ENCODE measurements around the gene LRRC45.

Gene LRRC45

DNA sequence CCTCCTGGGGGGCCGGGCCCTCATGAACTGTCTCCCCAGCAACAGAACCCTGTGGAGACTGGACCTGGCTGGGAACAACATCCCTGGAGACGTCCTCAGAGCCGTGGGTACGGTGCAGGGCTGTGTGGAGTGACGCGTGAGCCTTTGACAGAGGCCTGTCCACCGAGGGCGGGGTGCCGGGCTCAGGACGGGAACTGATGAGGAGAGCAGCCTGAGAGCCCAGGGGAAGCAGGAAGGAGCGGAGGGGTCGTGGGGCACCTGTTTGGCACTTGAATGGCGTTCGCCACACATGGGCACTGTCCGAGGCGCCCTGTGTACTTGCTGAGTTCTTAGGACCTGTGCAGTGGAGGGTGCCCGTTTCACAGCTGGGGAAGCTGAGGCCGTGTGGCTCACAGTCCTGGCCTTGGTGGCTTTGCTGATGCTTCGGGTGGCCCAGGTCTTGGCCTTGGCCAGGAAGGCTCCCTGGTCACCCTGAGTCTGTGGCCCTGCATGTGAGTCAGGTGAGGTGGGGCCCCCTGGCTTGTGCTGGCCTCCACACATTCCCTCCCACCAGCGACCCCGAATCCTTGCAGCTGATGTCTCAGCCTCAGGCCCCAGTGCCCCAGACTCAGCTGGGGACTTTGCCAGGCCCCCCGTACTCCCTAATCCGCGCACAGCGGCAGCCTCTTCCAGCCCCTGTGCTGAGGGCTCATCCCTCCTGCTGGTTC, 2.4 kb downstream of the LRRC45 start:
- no peaks in the 10 kb centered on the region for H3K27me3 ChIP-seq (ENCODE audit: control insufficient read depth, insufficient read depth, low read length)
- H3K4me2 ChIP-seq (ENCODE audit: low read length), result no peak overlapping the region
- H3K36me3 ChIP-seq (ENCODE audit: insufficient read depth, low read length), result no peaks in the 10 kb centered on the region
- no peak overlapping the region for H3K4me3 ChIP-seq (ENCODE audit: low read length)
- peaks cover 28% of the 10 kb centered on the region for H3K4me1 ChIP-seq (ENCODE audit: control insufficient read depth, insufficient read depth, low read length)
- no peaks in the 10 kb centered on the region for H3K9me3 ChIP-seq (replicated peaks; ENCODE audit: low read length)
- H3K9ac ChIP-seq (ENCODE audit: low read depth, low read length), result no peak overlapping the region

DNA sequence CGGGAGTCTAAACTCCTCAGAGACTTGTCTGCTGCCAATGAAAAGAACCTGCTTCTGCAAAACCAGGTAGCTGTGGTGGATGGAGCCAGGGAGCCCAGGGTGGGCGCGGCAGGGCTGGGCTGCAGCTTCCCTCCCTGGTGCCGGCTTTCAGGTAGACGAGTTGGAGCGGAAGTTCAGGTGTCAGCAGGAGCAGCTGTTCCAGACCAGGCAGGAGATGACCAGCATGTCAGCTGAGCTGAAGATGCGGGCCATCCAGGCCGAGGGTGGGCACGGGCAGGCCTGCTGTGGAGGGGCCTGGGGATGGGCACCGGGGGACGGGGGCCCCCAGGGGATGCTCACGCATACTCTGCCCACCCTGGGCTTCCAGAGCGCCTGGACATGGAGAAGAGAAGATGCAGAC, 5.1 kb downstream of the LRRC45 start:
- H3K27me3 ChIP-seq (ENCODE audit: control insufficient read depth, insufficient read depth, low read length), result no peaks in the 10 kb centered on the region
- no peaks in the 10 kb centered on the region for H3K9me3 ChIP-seq (replicated peaks; ENCODE audit: low read length)
- H3K4me1 ChIP-seq (ENCODE audit: control insufficient read depth, insufficient read depth, low read length), result peaks cover 23% of the 10 kb centered on the region
- H3K4me3 ChIP-seq (ENCODE audit: low read length), result no peak overlapping the region
- H3K4me2 ChIP-seq (ENCODE audit: low read length), result no peak overlapping the region
- H3K9ac ChIP-seq (ENCODE audit: low read depth, low read length), result no peak overlapping the region
- H3K36me3 ChIP-seq (ENCODE audit: insufficient read depth, low read length), result no peaks in the 10 kb centered on the region

DNA sequence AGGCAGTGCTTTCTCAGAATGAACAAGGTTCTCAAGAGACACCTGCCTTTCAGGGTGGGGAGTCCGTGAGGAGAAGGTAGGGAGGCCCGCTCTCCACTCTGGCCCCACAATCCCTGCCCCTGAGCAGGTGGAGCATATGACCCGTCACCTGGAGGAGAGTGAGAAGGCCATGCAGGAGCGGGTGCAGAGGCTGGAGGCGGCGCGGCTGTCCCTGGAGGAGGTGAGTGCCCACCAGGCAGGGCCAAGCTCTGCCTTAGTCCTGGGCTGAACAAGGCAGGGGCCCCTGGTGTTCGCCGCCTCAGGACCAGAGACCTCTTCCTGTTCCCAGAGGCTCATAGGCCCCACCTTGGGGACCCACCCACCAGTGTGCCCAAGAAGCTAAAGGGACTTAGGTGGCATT, 5.9 kb downstream of the LRRC45 start:
- no peaks in the 10 kb centered on the region for H3K9me3 ChIP-seq (replicated peaks; ENCODE audit: low read length)
- H3K4me2 ChIP-seq (ENCODE audit: low read length), result no peak overlapping the region
- H3K36me3 ChIP-seq (ENCODE audit: insufficient read depth, low read length), result no peaks in the 10 kb centered on the region
- no peak overlapping the region for H3K4me3 ChIP-seq (ENCODE audit: low read length)
- H3K4me1 ChIP-seq (ENCODE audit: control insufficient read depth, insufficient read depth, low read length), result peaks cover 18% of the 10 kb centered on the region
- no peaks in the 10 kb centered on the region for H3K27me3 ChIP-seq (ENCODE audit: control insufficient read depth, insufficient read depth, low read length)
- no peak overlapping the region for H3K9ac ChIP-seq (ENCODE audit: low read depth, low read length)

DNA sequence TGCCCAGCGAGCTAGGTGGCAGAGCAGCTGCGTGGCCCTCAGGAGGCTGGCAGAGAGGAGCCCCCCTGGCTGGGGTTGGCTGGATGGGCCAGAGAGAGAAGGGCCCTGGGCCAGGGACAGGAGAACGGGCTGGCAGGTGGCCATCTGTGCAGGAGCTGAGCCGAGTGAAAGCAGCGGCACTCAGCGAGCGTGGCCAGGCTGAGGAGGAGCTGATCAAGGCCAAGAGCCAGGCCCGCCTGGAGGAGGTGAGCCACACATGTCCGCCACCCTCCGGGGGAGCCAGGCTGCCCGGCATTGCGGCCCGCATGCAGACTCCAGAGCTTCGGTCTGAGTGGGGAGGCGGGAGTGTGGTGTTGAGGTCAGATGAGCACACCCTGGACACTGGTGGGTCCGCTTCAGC, 6.3 kb downstream of the LRRC45 start:
- Histone ChIP-seq H3K36me3 (ENCODE audit: insufficient read depth, low read length) (no peaks in the 10 kb centered on the region), H3K27me3 (ENCODE audit: control insufficient read depth, insufficient read depth, low read length) (no peaks in the 10 kb centered on the region), H3K9ac (ENCODE audit: low read depth, low read length) (no peak overlapping the region), H3K4me2 (ENCODE audit: low read length) (no peak overlapping the region), H3K9me3 (replicated peaks; ENCODE audit: low read length) (no peaks in the 10 kb centered on the region), H3K4me1 (ENCODE audit: control insufficient read depth, insufficient read depth, low read length) (peaks cover 14% of the 10 kb centered on the region), H3K4me3 (ENCODE audit: low read length) (no peak overlapping the region)

DNA sequence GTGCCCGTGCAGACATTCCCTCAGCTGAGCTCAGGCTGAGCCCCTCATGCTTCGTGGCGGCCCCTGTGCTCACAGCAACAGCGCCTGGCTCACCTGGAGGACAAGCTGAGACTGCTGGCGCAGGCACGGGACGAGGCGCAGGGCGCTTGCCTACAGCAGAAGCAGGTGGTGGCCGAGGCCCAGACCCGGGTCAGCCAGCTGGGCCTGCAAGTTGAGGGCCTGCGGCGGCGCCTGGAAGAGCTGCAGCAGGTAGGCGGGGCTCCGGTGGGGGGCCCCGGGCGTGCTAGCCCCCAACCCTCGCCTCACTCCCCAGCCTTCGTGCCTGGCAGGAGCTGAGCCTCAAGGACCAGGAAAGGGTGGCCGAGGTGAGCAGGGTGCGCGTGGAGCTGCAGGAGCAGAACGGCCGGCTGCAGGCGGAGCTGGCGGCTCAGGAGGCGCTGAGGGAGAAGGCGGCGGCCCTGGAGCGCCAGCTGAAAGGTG, 6.9 kb downstream of the LRRC45 start:
- peak overlapping the region; percentile 87 for H3K4me2 ChIP-seq (ENCODE audit: low read length)
- H3K9me3 ChIP-seq (replicated peaks; ENCODE audit: low read length), result no peaks in the 10 kb centered on the region
- H3K9ac ChIP-seq (ENCODE audit: low read depth, low read length), result no peak overlapping the region
- no peak overlapping the region for H3K4me3 ChIP-seq (ENCODE audit: low read length)
- H3K36me3 ChIP-seq (ENCODE audit: insufficient read depth, low read length), result no peaks in the 10 kb centered on the region
- H3K27me3 ChIP-seq (ENCODE audit: control insufficient read depth, insufficient read depth, low read length), result no peaks in the 10 kb centered on the region
- H3K4me1 ChIP-seq (ENCODE audit: control insufficient read depth, insufficient read depth, low read length), result peaks cover 14% of the 10 kb centered on the region

DNA sequence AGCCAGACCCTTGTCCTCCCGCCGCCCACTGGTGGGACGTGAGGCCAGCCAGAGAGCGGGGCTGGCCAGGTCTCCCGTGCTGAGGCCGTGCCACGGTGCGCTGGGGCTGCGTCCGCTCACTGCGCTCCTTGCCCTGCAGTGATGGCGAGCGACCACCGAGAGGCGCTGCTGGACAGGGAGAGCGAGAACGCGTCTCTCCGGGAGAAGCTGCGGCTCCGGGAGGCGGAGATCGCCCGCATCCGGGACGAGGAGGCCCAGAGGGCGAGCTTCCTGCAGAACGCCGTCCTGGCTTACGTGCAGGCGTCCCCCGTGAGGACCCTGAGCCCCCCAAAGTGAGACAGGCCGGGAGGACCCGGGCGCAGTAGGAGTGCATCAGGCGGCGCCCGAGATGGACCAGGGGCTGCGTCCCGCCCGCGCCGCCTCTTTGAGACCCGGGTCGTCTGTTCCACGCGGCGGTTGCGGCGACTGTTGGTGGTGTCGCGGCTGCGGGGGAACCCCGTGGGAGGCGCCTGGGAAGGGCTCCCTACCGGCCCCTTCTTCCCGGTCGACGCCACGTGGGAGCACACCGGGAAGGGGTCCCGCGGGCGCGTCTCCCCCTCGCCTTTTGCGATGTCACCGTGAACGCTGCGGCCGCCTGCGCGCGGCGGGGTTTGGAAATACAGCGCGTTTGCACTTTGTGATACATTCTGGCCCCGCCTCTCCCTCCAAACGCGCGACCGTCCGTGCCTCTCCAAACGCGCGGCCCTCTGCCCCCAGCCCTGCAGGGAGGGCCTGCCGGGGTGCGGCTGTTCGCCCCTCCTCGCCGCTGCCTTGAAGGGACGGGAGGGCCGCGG, 7.6 kb downstream of the LRRC45 start:
- peaks cover 14% of the 10 kb centered on the region for H3K4me1 ChIP-seq (ENCODE audit: control insufficient read depth, insufficient read depth, low read length)
- no peaks in the 10 kb centered on the region for H3K9me3 ChIP-seq (replicated peaks; ENCODE audit: low read length)
- H3K27me3 ChIP-seq (ENCODE audit: control insufficient read depth, insufficient read depth, low read length), result no peaks in the 10 kb centered on the region
- peak overlapping the region; percentile 66 for H3K4me3 ChIP-seq (ENCODE audit: low read length)
- peak overlapping the region; percentile 30 for H3K9ac ChIP-seq (ENCODE audit: low read depth, low read length)
- no peaks in the 10 kb centered on the region for H3K36me3 ChIP-seq (ENCODE audit: insufficient read depth, low read length)
- peak overlapping the region; percentile 87 for H3K4me2 ChIP-seq (ENCODE audit: low read length)

DNA sequence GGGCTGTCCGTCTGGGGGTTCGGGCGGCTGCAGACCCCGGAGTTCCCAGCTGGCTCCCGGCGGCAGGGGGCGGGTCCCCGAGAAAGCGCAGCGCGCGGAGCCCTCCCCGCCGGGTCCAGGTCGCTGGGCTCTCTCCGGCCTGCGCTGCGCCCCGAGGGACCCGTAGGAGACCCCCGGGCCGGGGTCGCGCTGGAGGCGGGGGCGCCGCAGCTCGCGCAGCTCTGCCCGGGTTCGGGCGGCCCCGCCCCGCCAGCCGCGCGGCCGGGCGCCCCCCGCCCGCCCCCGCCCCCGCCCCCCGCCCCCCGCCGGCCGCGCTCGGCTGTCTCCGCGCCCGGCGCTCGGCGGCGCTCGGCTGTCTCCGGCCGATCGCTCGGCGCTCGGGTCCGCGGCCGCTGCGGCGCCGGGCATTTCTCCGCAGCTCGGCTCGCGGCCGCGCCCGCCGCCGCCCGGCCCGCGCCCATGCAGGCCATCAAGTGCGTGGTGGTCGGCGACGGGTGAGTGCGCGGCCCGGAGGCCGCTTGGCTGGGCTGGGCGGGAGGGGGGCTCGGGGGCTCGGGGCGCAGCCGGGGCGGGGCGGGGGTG, 8.3 kb downstream of the LRRC45 start, which contains the start of gene RAC3:
RAC3 (plus strand) TSS at position 376 of the 582 bp plus-strand sequence; CDS start at position 460, 84 bp downstream.
- peaks cover 18% of the 10 kb centered on the region for H3K4me1 ChIP-seq (ENCODE audit: control insufficient read depth, insufficient read depth, low read length)
- H3K9me3 ChIP-seq (replicated peaks; ENCODE audit: low read length), result no peaks in the 10 kb centered on the region
- peak within 1 kb of the TSS; percentile 87 for H3K4me2 ChIP-seq (ENCODE audit: low read length)
- no peaks in the 10 kb centered on the region for H3K36me3 ChIP-seq (ENCODE audit: insufficient read depth, low read length)
- H3K4me3 ChIP-seq (ENCODE audit: low read length), result peak within 1 kb of the TSS; percentile 66
- peak within 1 kb of the TSS; percentile 30 for H3K9ac ChIP-seq (ENCODE audit: low read depth, low read length)
- H3K27me3 ChIP-seq (ENCODE audit: control insufficient read depth, insufficient read depth, low read length), result no peaks in the 10 kb centered on the region

DNA sequence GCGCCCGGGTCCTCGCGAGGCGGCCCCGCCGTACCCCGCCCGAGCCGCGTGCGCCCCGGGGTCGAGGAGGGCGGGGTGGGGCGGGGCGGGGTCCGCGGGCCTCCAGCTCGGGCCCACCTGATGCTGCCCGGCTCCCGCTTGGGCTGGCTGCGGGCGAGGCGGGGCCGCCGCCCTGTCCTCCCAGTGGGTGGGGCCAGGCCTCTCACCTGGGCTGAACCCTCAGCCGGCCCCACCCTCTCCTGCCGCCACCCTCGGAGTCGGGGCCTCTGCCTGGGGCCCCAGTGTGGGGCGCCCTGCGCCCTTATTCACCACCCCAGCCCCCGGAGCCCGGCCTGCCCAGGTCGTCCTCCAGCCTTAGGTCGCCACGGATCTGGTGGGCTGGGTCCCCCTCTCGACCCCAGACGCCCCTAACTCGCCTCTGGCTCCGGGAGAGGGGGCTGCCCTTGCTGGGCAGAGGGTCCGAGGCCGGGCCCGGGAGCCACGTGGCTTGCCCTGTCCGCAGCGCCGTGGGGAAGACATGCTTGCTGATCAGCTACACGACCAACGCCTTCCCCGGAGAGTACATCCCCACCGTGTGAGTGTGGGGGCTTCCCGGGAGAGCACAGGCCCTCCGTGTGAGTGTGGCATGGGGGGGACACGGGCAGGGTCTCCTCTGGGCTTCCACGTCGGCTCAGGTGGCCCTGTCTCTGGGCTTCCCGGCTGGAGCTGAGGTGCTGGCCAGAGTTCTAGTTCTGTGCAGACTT, 9.0 kb downstream of the LRRC45 start:
- H3K4me1 ChIP-seq (ENCODE audit: control insufficient read depth, insufficient read depth, low read length), result peaks cover 24% of the 10 kb centered on the region
- no peaks in the 10 kb centered on the region for H3K36me3 ChIP-seq (ENCODE audit: insufficient read depth, low read length)
- H3K4me3 ChIP-seq (ENCODE audit: low read length), result peak overlapping the region; percentile 58
- H3K27me3 ChIP-seq (ENCODE audit: control insufficient read depth, insufficient read depth, low read length), result no peaks in the 10 kb centered on the region
- no peaks in the 10 kb centered on the region for H3K9me3 ChIP-seq (replicated peaks; ENCODE audit: low read length)
- H3K9ac ChIP-seq (ENCODE audit: low read depth, low read length), result no peak overlapping the region
- H3K4me2 ChIP-seq (ENCODE audit: low read length), result peak overlapping the region; percentile 74

DNA sequence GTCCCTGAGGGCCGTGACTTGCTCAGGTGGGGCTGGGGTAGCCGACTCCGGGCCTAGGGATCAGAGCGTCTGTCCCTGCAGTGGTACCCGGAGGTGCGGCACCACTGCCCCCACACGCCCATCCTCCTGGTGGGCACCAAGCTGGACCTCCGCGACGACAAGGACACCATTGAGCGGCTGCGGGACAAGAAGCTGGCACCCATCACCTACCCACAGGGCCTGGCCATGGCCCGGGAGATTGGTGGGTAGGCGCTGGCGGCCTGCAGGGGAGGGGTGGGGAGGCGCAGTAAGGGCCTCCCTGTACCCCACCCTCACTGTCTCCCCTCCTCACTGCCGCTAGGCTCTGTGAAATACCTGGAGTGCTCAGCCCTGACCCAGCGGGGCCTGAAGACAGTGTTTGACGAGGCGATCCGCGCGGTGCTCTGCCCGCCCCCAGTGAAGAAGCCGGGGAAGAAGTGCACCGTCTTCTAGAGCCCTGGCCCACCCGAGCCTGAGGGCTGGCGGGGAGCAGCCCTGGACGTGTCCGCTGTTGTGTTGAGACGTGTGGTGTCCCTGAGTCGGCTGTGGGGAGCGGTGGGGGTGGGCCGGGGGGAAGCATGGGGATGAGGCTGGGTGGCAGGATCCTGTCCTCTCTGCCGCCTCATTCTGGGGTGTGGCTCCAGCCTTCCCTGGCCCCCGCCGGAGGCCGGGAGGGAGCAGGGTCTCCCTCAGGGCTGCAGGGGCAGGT, 10.4 kb downstream of the LRRC45 start:
- Histone ChIP-seq H3K4me2 (ENCODE audit: low read length) (no peak overlapping the region), H3K9ac (ENCODE audit: low read depth, low read length) (no peak overlapping the region), H3K4me1 (ENCODE audit: control insufficient read depth, insufficient read depth, low read length) (peaks cover 29% of the 10 kb centered on the region), H3K9me3 (replicated peaks; ENCODE audit: low read length) (no peaks in the 10 kb centered on the region), H3K4me3 (ENCODE audit: low read length) (no peak overlapping the region), H3K36me3 (ENCODE audit: insufficient read depth, low read length) (no peaks in the 10 kb centered on the region), H3K27me3 (ENCODE audit: control insufficient read depth, insufficient read depth, low read length) (no peaks in the 10 kb centered on the region)

DNA sequence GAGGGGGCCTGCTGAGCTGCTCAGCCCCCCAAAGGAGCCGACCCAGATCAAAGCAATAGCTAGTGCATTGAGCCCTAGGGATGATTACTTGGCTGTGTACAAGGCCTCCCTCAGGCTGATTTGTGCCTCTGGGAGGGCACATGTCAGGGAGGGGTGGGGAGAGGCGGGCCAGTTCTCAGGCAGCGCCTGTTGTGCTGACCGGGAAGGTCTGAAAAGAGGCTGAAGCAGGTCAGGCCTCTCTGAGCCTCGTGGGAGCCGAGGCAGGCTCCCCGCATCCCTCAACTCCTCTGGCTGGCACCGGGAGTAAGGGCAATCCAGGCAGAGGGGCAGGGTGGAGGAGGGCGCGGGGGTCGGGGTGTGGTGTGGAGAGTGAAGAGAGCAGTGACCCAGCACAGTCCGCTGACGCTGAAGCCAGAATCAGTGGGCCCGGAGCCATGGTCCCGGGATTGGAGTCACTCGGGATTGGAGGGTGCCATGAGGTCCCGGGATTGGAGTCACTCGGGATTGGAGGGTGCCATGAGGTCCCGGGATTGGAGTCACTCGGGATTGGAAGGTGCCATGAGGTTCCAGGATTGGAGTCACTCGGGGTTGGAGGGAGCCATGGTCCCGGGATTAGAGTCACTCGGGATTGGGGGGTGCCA, 11.4 kb downstream of the LRRC45 start:
- H3K4me1 ChIP-seq (ENCODE audit: control insufficient read depth, insufficient read depth, low read length), result peaks cover 29% of the 10 kb centered on the region
- no peak overlapping the region for H3K9ac ChIP-seq (ENCODE audit: low read depth, low read length)
- H3K27me3 ChIP-seq (ENCODE audit: control insufficient read depth, insufficient read depth, low read length), result no peaks in the 10 kb centered on the region
- no peak overlapping the region for H3K4me3 ChIP-seq (ENCODE audit: low read length)
- H3K4me2 ChIP-seq (ENCODE audit: low read length), result no peak overlapping the region
- no peaks in the 10 kb centered on the region for H3K9me3 ChIP-seq (replicated peaks; ENCODE audit: low read length)
- H3K36me3 ChIP-seq (ENCODE audit: insufficient read depth, low read length), result no peaks in the 10 kb centered on the region
